Sigmoid colon (tissue), 7 donors: ENCODE results near the gene SIX2. TPM values are rescaled to one million over a fixed set of nuclear protein-coding genes. Genes with fewer than 3 reads are reported as not detected.
A peak's percentile ranks its signal among the peaks of the same experiment; 100 is the strongest.

Source experiments
- DNase-seq: peaks from one replicate; pipeline ENCODE4 v3.0.0-alpha.2; 2019
- H3K27ac ChIP-seq, 4 donors: fragments of 200-600 bp; sonication (generic); one replicate each; pipeline ENCODE4 v1.5.1; 2016 to 2019; ENCODE audit warnings: mild to moderate bottlenecking in 1 of 4
- H3K27me3 ChIP-seq, 3 donors: fragments of 200-600 bp; sonication (generic); one replicate each; pipeline ENCODE4 v1.5.1; 2019; ENCODE audit warnings: mild to moderate bottlenecking in 1 of 3
- H3K36me3 ChIP-seq, 4 donors: fragments of 200-600 bp; sonication (generic); one replicate each; pipeline ENCODE4 v1.5.1; 2016 to 2019
- H3K4me1 ChIP-seq, 4 donors: fragments of 200-600 bp; sonication (generic); one replicate each; pipeline ENCODE4 v1.5.1; 2017 to 2019
- H3K4me3 ChIP-seq, 4 donors: fragments of 200-600 bp; sonication (generic); one replicate each; pipeline ENCODE4 v1.5.1; 2017 to 2019; ENCODE audit warnings: mild to moderate bottlenecking in 2 of 4, moderate library complexity in 1 of 4
- H3K9me3 ChIP-seq, 4 donors: fragments of 200-600 bp in 3 of 4; sonication (generic) in 3 of 4; one replicate each; pipeline versions ENCODE4 v1.5.1 to v1.6.1; 2013 to 2019
- CTCF ChIP-seq, 4 experiments: fragments of 450-650 bp in 3 of 4; fragments of 200-600 bp in 1 of 4; IDR thresholded peaks; one replicate each; pipeline ENCODE4 v1.5.1; 2016 to 2019; ENCODE audit warnings: antibody characterized with exemption in 4 of 4, mild to moderate bottlenecking in 3 of 4, moderate library complexity in 2 of 4
- EP300 ChIP-seq, 4 donors: sonication (generic); formaldehyde crosslinking; IDR thresholded peaks; one replicate each; pipeline ENCODE4 v1.6.1; 2017; ENCODE audit warnings: antibody characterized with exemption in 4 of 4
- POLR2A ChIP-seq, 2 donors: fragments of 450-650 bp; IDR thresholded peaks; one replicate each; pipeline ENCODE4 v1.6.1; 2016; ENCODE audit warnings: antibody characterized with exemption in 2 of 2, mild to moderate bottlenecking in 2 of 2, moderate library complexity in 2 of 2
- POLR2AphosphoS5 ChIP-seq, 4 donors: sonication (generic); formaldehyde crosslinking; IDR thresholded peaks; one replicate each; pipeline ENCODE4 v1.6.1; 2017; ENCODE audit warnings: antibody characterized with exemption in 4 of 4
- WGBS, 2 donors: extraction: QIAGEN DNeasy Blood & Tissue Kit; methylation state at CpG; one replicate each; pipeline ENCODE4 v1.1.7; 2013; 5-methylcytosine and 5-hydroxymethylcytosine counted together
- intact Hi-C: fragments of 100-400 bp; cut with DNase I; formaldehyde crosslinking; loops from one replicate; pipeline ENCODE4 v1.15.1; 2023
- polyA plus RNA-seq, 3 donors: library from polyadenylated mRNA; stranded (reverse); fragments of 200-250 nt; gene quantifications; one replicate each; pipeline ENCODE4 v1.2.3, GENCODE V29; 2013
- total RNA-seq, 4 donors: library from RNA; depleted of rRNA; stranded (reverse); fragments of >200 nt; gene quantifications; one replicate each; pipeline ENCODE4 v1.1.0, GENCODE V29; 2016
- donor health status: healthy with polysubstance abuse.
- donor health status: Bipolar disorder and iron deficiency.
- donor health status: healthy.

Gene SIX2
- total and polyA plus RNA-seq, 7 donors, result 0.03 to 1.7 TPM; not detected in 5

GRCh38 chr2:45005261-45006002, 3.8 kb downstream of the SIX2 start:
- peaks cover 0 to 61% (median 58%) of the 10 kb centered on the region in 4 donors for H3K4me1 ChIP-seq
- intact Hi-C loops, result no loop called here
- no peak for DNase-seq
- H3K36me3 ChIP-seq, result no peaks in the 10 kb centered on the region
- no peak overlapping the region for H3K4me3 ChIP-seq
- 10 to 14% methylated on average over 25 of the region's 25 CpGs for WGBS, 2 donors
- no peaks in the 10 kb centered on the region for H3K9me3 ChIP-seq
- no peak overlapping the region for H3K27ac ChIP-seq
- no peak for TF ChIP-seq POLR2A (IDR thresholded peaks at IDR 0.05)
- TF ChIP-seq POLR2AphosphoS5 (IDR thresholded peaks at IDR 0.05), result no peak
- no peak for TF ChIP-seq CTCF (IDR thresholded peaks at IDR 0.05)
- TF ChIP-seq EP300 (IDR thresholded peaks at IDR 0.05), result no peak
- H3K27me3 ChIP-seq, result peaks cover 70 to 100% (median 87%) of the 10 kb centered on the region in 3 donors

- H3K27me3 ChIP-seq, result peaks cover 77 to 100% (median 92%) of the 10 kb centered on the region in 3 donors
- intact Hi-C loops, result no loop called here
- H3K4me1 ChIP-seq, result peaks cover 0 to 56% (median 52%) of the 10 kb centered on the region in 4 donors
- no peak for TF ChIP-seq CTCF (IDR thresholded peaks at IDR 0.05)
- TF ChIP-seq EP300 (IDR thresholded peaks at IDR 0.05), result no peak
- TF ChIP-seq POLR2AphosphoS5 (IDR thresholded peaks at IDR 0.05), result no peak
- no peak for TF ChIP-seq POLR2A (IDR thresholded peaks at IDR 0.05)
- WGBS, 2 donors, result 2 to 4% methylated on average over 45 of the region's 45 CpGs
- no peak overlapping the region for H3K27ac ChIP-seq
- H3K9me3 ChIP-seq, result no peaks in the 10 kb centered on the region
- DNase-seq, result no peak
- peak overlapping the region in 2 of 4 donors; percentile 25 to 34 for H3K4me3 ChIP-seq
- H3K36me3 ChIP-seq, result no peaks in the 10 kb centered on the region
These were observed 4.6 kb downstream of the SIX2 start for GRCh38 chr2:45004562-45005191.

GRCh38 chr2:45003579-45004551, 5.4 kb downstream of the SIX2 start:
- peaks cover 0 to 49% (median 45%) of the 10 kb centered on the region in 4 donors for H3K4me1 ChIP-seq
- H3K27me3 ChIP-seq, result peaks cover 79 to 100% (median 98%) of the 10 kb centered on the region in 3 donors
- no peak for TF ChIP-seq CTCF (IDR thresholded peaks at IDR 0.05)
- no peak for TF ChIP-seq POLR2A (IDR thresholded peaks at IDR 0.05)
- no peak for TF ChIP-seq EP300 (IDR thresholded peaks at IDR 0.05)
- TF ChIP-seq POLR2AphosphoS5 (IDR thresholded peaks at IDR 0.05), result no peak
- no peaks in the 10 kb centered on the region for H3K9me3 ChIP-seq
- H3K4me3 ChIP-seq, result peak overlapping the region in 2 of 4 donors; percentile 25 to 34
- no peak for DNase-seq
- H3K36me3 ChIP-seq, result no peaks in the 10 kb centered on the region
- intact Hi-C loops, result no loop called here
- no peak overlapping the region for H3K27ac ChIP-seq
- WGBS, 2 donors, result 14 to 16% methylated on average over 41 of the region's 41 CpGs

GRCh38 chr2:45002686-45003085, 6.6 kb downstream of the SIX2 start:
- no peak overlapping the region for H3K4me3 ChIP-seq
- WGBS, 2 donors, result 43 to 50% methylated on average over 3 of the region's 3 CpGs
- TF ChIP-seq POLR2AphosphoS5 (IDR thresholded peaks at IDR 0.05) (no peak), EP300 (IDR thresholded peaks at IDR 0.05) (no peak), POLR2A (IDR thresholded peaks at IDR 0.05) (no peak)
- H3K27ac ChIP-seq, result no peak overlapping the region
- H3K9me3 ChIP-seq, result no peaks in the 10 kb centered on the region
- intact Hi-C loops, result no loop called here
- peaks cover 0 to 38% (median 36%) of the 10 kb centered on the region in 4 donors for H3K4me1 ChIP-seq
- DNase-seq, result no peak
- H3K27me3 ChIP-seq, result peaks cover 73 to 100% (median 97%) of the 10 kb centered on the region in 3 donors
- H3K36me3 ChIP-seq, result no peaks in the 10 kb centered on the region
